Fibroblast of the aortic adventitia (primary cell): Measurements from ENCODE around the gene AKT2. TPM values are rescaled to one million over a fixed set of nuclear protein-coding genes. Genes with fewer than 3 reads are reported as not detected.

ENCODE experiments used
- DNase-seq: peaks from one replicate; pipeline ENCODE4 v3.0.0-alpha.2; 2010; ENCODE audit warnings: low read depth
- H3K4me3 ChIP-seq: 2 replicates; pipeline ENCODE4 v1.5.1; 2011; ENCODE audit warnings: low read depth, mild to moderate bottlenecking, control low read depth, low read length, moderate library complexity
- CTCF ChIP-seq: IDR thresholded peaks from 2 replicates; pipeline ENCODE4 v1.5.1; 2011; ENCODE audit warnings: mild to moderate bottlenecking, low read length, control low read depth, inconsistent platforms; ENCODE audit not compliant: insufficient read depth
- total RNA-seq: library from RNA; depleted of rRNA; stranded (reverse); fragments of >200 nt; gene quantifications from 2 replicates; pipeline ENCODE4 v1.2.3, GENCODE V29; 2012; ENCODE audit warnings: low replicate concordance

AKT2 gene
- total RNA-seq, 1 donor = 124 TPM

GRCh38 chr19:40239415-40240226 is 45.5 kb downstream of the AKT2 start:
- H3K4me3 ChIP-seq = no peak overlapping the region
- TF ChIP-seq CTCF = no peak
- no peak for DNase-seq

- no peak for DNase-seq
- no peak overlapping the region for H3K4me3 ChIP-seq
- no peak for TF ChIP-seq CTCF
Measured at GRCh38 chr19:40238775-40239174, 46.4 kb downstream of the AKT2 start.

GRCh38 chr19:40237791-40238190 is 47.4 kb downstream of the AKT2 start:
- no peak for TF ChIP-seq CTCF
- DNase-seq = no peak

GRCh38 chr19:40236366-40236765 is 48.8 kb downstream of the AKT2 start:
- H3K4me3 ChIP-seq = no peak overlapping the region
- no peak for DNase-seq
- TF ChIP-seq CTCF = no peak

More at GRCh38 chr19:40237791-40238190, 47.4 kb downstream of the AKT2 start:
- no peak overlapping the region for H3K4me3 ChIP-seq

- DNase-seq = no peak
- no peak overlapping the region for H3K4me3 ChIP-seq
- no peak for TF ChIP-seq CTCF
Measured at GRCh38 chr19:40236026-40236355, 49.2 kb downstream of the AKT2 start.

- no peak overlapping the region for H3K4me3 ChIP-seq
- no peak for TF ChIP-seq CTCF
- DNase-seq = no peak
Measured at GRCh38 chr19:40235238-40236025, 49.7 kb downstream of the AKT2 start.
